Gastrocnemius medialis (tissue), 4 donors: ENCODE data around the gene UPK1A. TPM values are rescaled to one million over a fixed set of nuclear protein-coding genes. Genes with fewer than 3 reads are reported as not detected.
A peak's percentile ranks its signal among the peaks of the same experiment; 100 is the strongest.

ENCODE experiments used
- ATAC-seq, 2 donors: fragments of 150-250 bp; one replicate each; pipeline ENCODE4 v1.9.1; 2016
- DNase-seq, 2 donors: peaks; one replicate each; pipeline ENCODE4 v3.0.0-alpha.2; 2019
- H3K27ac ChIP-seq, 4 donors: fragments of 200-600 bp; sonication (generic); 1 replicate in 1 of 4; 2 replicates in 3 of 4; pipeline ENCODE4 v1.5.1; 2016 to 2018; ENCODE audit warnings: mild to moderate bottlenecking in 2 of 4, moderate library complexity in 1 of 4
- H3K27me3 ChIP-seq, 3 donors: fragments of 200-600 bp; sonication (generic) in 2 of 3; 1 replicate in 1 of 3; 2 replicates in 2 of 3; pipeline versions ENCODE4 v1.5.1 to v1.6.0; 2016 to 2019; ENCODE audit warnings: mild to moderate bottlenecking in 1 of 3, moderate library complexity in 1 of 3
- H3K36me3 ChIP-seq, 2 donors: fragments of 200-600 bp; sonication (generic) in 1 of 2; one replicate each; pipeline ENCODE4 v1.5.1; 2017 to 2018
- H3K4me1 ChIP-seq, 2 donors: fragments of 200-600 bp; sonication (generic) in 1 of 2; one replicate each; pipeline ENCODE4 v1.5.1; 2016 to 2017; ENCODE audit warnings: mild to moderate bottlenecking in 2 of 2
- H3K4me3 ChIP-seq, 4 donors: fragments of 200-600 bp; sonication (generic) in 3 of 4; 1 replicate in 1 of 4; 2 replicates in 3 of 4; pipeline ENCODE4 v1.5.1; 2016 to 2019; ENCODE audit warnings: mild to moderate bottlenecking in 2 of 4
- H3K9me3 ChIP-seq, 3 donors: fragments of 200-600 bp; sonication (generic) in 2 of 3; 1 replicate in 1 of 3; 2 replicates in 2 of 3; pipeline ENCODE4 v1.5.1; 2016 to 2019
- CTCF ChIP-seq, 5 experiments: fragments of 450-650 bp in 3 of 5; fragments of 200-600 bp in 2 of 5; sonication (generic) in 2 of 5; IDR thresholded peaks in 4 of 5; conservative IDR thresholded peaks in 1 of 5; 1 replicate in 4 of 5; 2 replicates in 1 of 5; pipeline ENCODE4 v1.5.1; 2016 to 2019; ENCODE audit warnings: antibody characterized with exemption in 5 of 5, mild to moderate bottlenecking in 3 of 5, moderate library complexity in 3 of 5
- POLR2A ChIP-seq, 2 donors: fragments of 450-650 bp; IDR thresholded peaks; one replicate each; pipeline ENCODE4 v1.6.1; 2017; ENCODE audit warnings: antibody characterized with exemption in 2 of 2, mild to moderate bottlenecking in 2 of 2, moderate library complexity in 2 of 2
- in situ Hi-C, 4 donors: fragments of 200-750 bp; cut with MboI; loops; one replicate each; pipeline versions ENCODE4 v1.15.0 to v1.8.0; 2017; ENCODE audit warnings: low sequenced_read_pairs in 4 of 4
- intact Hi-C: fragments of 100-400 bp; cut with DNase I; formaldehyde crosslinking; loops from one replicate; pipeline ENCODE4 v1.15.1; 2023; ENCODE audit warnings: low total_unique reads
- total RNA-seq, 4 donors: library from RNA; depleted of rRNA; stranded (reverse); fragments of >200 nt; gene quantifications; one replicate each; pipeline versions ENCODE4 v1.1.0 to v1.2.3, GENCODE V29; 2016

UPK1A gene
- total RNA-seq, 4 donors from 2014 or later = not detected

GRCh38 chr19:35629332-35629633 is 37.0 kb upstream of the UPK1A start:
- peak overlapping the region; percentile 89 to 95 (median 94) for H3K27ac ChIP-seq
- TF ChIP-seq POLR2A (IDR thresholded peaks at IDR 0.05) (no peak), CTCF (IDR thresholded peaks at IDR 0.05 in 4 of 5, conservative IDR thresholded peaks at IDR 0.05 in 1 of 5) (no peak)
- ATAC-seq (no peak), DNase-seq (no peak)
- peaks cover 8 to 23% of the 10 kb centered on the region in 2 donors for H3K4me1 ChIP-seq
- no peaks in the 10 kb centered on the region for H3K9me3 ChIP-seq
- no peaks in the 10 kb centered on the region for H3K27me3 ChIP-seq
- intact Hi-C loops (loop anchor here (1.0 to 10.0 kb wide), 2 partner anchors 15 to 306 kb away; partner anchors contain the start of gene LRFN3), in situ Hi-C loops (no loop called here)
- H3K4me3 ChIP-seq = peak overlapping the region; percentile 68 to 100 (median 96)
- H3K36me3 ChIP-seq = peaks cover 0 to 42% of the 10 kb centered on the region in 2 donors

DNA sequence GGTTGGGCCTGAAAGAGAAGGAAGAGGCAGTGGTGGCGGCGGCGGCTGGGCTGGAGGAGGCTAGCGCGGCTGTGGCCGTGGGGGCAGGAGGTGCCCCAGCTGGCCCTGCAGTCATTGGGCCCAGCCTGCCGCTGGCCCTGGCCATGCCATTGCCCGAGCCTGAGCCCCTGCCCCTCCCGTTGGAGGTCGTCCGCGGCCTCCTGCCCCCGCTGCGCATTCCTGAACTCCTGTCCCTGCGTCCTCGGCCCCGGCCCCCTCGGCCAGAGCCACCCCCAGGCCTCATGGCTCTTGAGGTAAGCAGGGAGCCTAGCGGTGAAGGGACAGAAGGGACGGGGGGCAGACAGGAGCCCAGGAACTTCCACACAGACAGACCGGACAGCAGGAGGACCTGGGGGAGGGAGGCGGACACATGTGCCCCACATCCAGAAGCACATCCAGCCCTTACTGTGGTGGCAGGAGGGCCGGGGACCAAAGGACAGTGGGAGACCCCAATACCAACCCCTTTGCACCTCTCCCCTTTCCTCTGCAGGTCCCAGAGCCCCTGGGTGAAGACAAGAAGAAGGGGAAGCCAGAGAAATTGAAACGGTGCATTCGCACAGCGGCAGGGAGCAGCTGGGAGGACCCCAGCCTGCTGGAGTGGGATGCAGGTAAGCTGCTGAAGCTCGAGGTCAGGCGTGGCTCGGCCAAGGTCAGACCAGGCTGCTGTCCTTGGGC is 32.4 kb upstream of the UPK1A start:
- Histone ChIP-seq H3K36me3 (peaks cover 0 to 78% of the 10 kb centered on the region in 2 donors), H3K9me3 (no peaks in the 10 kb centered on the region), H3K27ac (no peak overlapping the region), H3K4me1 (peaks cover 0 to 12% of the 10 kb centered on the region in 2 donors), H3K27me3 (no peaks in the 10 kb centered on the region), H3K4me3 (no peak overlapping the region)
- in situ Hi-C loops = no loop called here
- intact Hi-C loops = no loop called here
- TF ChIP-seq CTCF (IDR thresholded peaks at IDR 0.05 in 4 of 5, conservative IDR thresholded peaks at IDR 0.05 in 1 of 5) (no peak), POLR2A (IDR thresholded peaks at IDR 0.05) (no peak)
- DNase-seq (no peak), ATAC-seq (no peak)

- DNase-seq (no peak), ATAC-seq (no peak)
- in situ Hi-C loops = no loop called here
- H3K4me3 ChIP-seq = no peak overlapping the region
- TF ChIP-seq CTCF (IDR thresholded peaks at IDR 0.05 in 4 of 5, conservative IDR thresholded peaks at IDR 0.05 in 1 of 5) (no peak), POLR2A (IDR thresholded peaks at IDR 0.05) (no peak)
- no peaks in the 10 kb centered on the region for H3K27me3 ChIP-seq
- no peaks in the 10 kb centered on the region for H3K4me1 ChIP-seq
- intact Hi-C loops = no loop called here
- no peak overlapping the region for H3K27ac ChIP-seq
- peaks cover 0 to 63% of the 10 kb centered on the region in 2 donors for H3K36me3 ChIP-seq
- no peaks in the 10 kb centered on the region for H3K9me3 ChIP-seq
Observed at GRCh38 chr19:35636651-35637050, 29.7 kb upstream of the UPK1A start.

GRCh38 chr19:35637165-35637564 is 29.2 kb upstream of the UPK1A start:
- H3K9me3 ChIP-seq = no peaks in the 10 kb centered on the region
- intact Hi-C loops = no loop called here

More at GRCh38 chr19:35637165-35637564, 29.2 kb upstream of the UPK1A start:
- Histone ChIP-seq H3K4me3 (no peak overlapping the region), H3K27me3 (no peaks in the 10 kb centered on the region), H3K4me1 (no peaks in the 10 kb centered on the region), H3K27ac (no peak overlapping the region), H3K36me3 (peaks cover 0 to 58% of the 10 kb centered on the region in 2 donors)
- ATAC-seq (no peak), DNase-seq (no peak)
- in situ Hi-C loops = no loop called here
- TF ChIP-seq POLR2A (IDR thresholded peaks at IDR 0.05) (no peak), CTCF (IDR thresholded peaks at IDR 0.05 in 4 of 5, conservative IDR thresholded peaks at IDR 0.05 in 1 of 5) (no peak)
